H1 (cell line): Measurements from ENCODE around the gene DGKI. TPM values are rescaled to one million over a fixed set of nuclear protein-coding genes. Genes with fewer than 3 reads are reported as not detected.

Experiments
- CTCF ChIA-PET: fragments of 300-600 bp; sonication (Branson Sonifier 250); formaldehyde crosslinking; loops from one replicate; lab custom pipeline; 2021; ENCODE audit not compliant: partially characterized antibody; lab: Charles Lee
- POLR2A ChIA-PET: fragments of 300-600 bp; sonication (Branson Sonifier 250); formaldehyde crosslinking; loops from one replicate; lab custom pipeline; 2021; ENCODE audit warnings: inconsistent platforms; ENCODE audit not compliant: partially characterized antibody; lab: Charles Lee
- DNase-seq, 2 experiments: peaks; one replicate each; pipeline versions ENCODE4 v3.0.0 to v3.0.0-alpha.2; 2010 to 2022; ENCODE audit warnings: low spot score in 2 of 2, low read depth in 1 of 2, mixed read lengths in 1 of 2
- FAIRE-seq: peaks from 2 replicates; lab custom pipeline; 2011; peaks lifted over from hg19 to GRCh38; lab: Jason Lieb, UNC
- H2AFZ ChIP-seq: 2 replicates; pipeline ENCODE4 v1.8.1; 2012; ENCODE audit warnings: low read length, inconsistent platforms
- H2AK5ac ChIP-seq: 2 replicates; pipeline ENCODE4 v1.6.1; 2013; ENCODE audit warnings: low read depth, low read length
- H2BK120ac ChIP-seq: replicated peaks from 2 replicates; pipeline ENCODE3; 2013; ENCODE audit warnings: low read depth, low read length, inconsistent platforms
- H2BK12ac ChIP-seq: 2 replicates; pipeline ENCODE4 v1.6.1; 2013; ENCODE audit warnings: low read depth, low read length
- H2BK15ac ChIP-seq: 2 replicates; pipeline ENCODE4 v1.6.1; 2013; ENCODE audit warnings: low read length
- H2BK20ac ChIP-seq: 2 replicates; pipeline ENCODE4 v1.6.1; 2013; ENCODE audit warnings: low read length
- H2BK5ac ChIP-seq: 2 replicates; pipeline ENCODE4 v1.6.1; 2013; ENCODE audit warnings: low read depth, low read length
- H3K14ac ChIP-seq: 2 replicates; pipeline ENCODE4 v1.6.1; 2013; ENCODE audit warnings: inconsistent platforms; ENCODE audit not compliant: insufficient read length
- H3K18ac ChIP-seq: 2 replicates; pipeline ENCODE4 v1.6.1; 2013; ENCODE audit warnings: low read length; ENCODE audit errors: extremely low read depth
- H3K23ac ChIP-seq: 2 replicates; pipeline ENCODE4 v1.6.1; 2013; ENCODE audit warnings: inconsistent platforms; ENCODE audit not compliant: insufficient read length
- H3K23me2 ChIP-seq: 2 replicates; pipeline ENCODE4 v1.6.1; 2013; ENCODE audit warnings: low read depth, low read length
- H3K27ac ChIP-seq: 2 replicates; pipeline ENCODE4 v1.6.1; 2011; ENCODE audit warnings: low read depth, low read length, inconsistent platforms
- H3K27me3 ChIP-seq, 4 experiments: replicated peaks in 1 of 4; 1 replicate in 1 of 4; 2 replicates in 3 of 4; pipeline versions ENCODE4 v1.6.1 to v1.8.1; 2011 to 2013; ENCODE audit warnings: low read length in 3 of 4, mild to moderate bottlenecking in 3 of 4, inconsistent platforms in 2 of 4, mixed read lengths in 2 of 4, moderate library complexity in 1 of 4; ENCODE audit not compliant: control insufficient read depth in 3 of 4, insufficient read depth in 3 of 4; ENCODE audit errors: extremely low read depth in 1 of 4
- H3K36me3 ChIP-seq, 4 experiments: 2 replicates each; pipeline versions ENCODE4 v1.6.1 to v1.8.1; 2011 to 2013; ENCODE audit warnings: mild to moderate bottlenecking in 4 of 4, low read length in 3 of 4, moderate library complexity in 2 of 4, control low read depth in 1 of 4, inconsistent platforms in 1 of 4; ENCODE audit not compliant: insufficient read depth in 4 of 4, control insufficient read depth in 2 of 4
- H3K4ac ChIP-seq: replicated peaks from 2 replicates; pipeline ENCODE3; 2013; ENCODE audit warnings: low read length, low read depth, mixed read lengths, inconsistent platforms; ENCODE audit not compliant: insufficient read length
- H3K4me1 ChIP-seq, 4 experiments: replicated peaks in 1 of 4; 1 replicate in 1 of 4; 2 replicates in 3 of 4; pipeline versions ENCODE4 v1.6.1 to v1.8.1; 2011 to 2013; ENCODE audit warnings: low read length in 3 of 4, inconsistent platforms in 2 of 4, mixed read lengths in 1 of 4; ENCODE audit not compliant: insufficient read depth in 4 of 4, control insufficient read depth in 3 of 4
- H3K4me2 ChIP-seq, 2 experiments: 2 replicates each; pipeline versions ENCODE4 v1.6.1 to v1.8.1; 2011 to 2013; ENCODE audit warnings: low read depth in 2 of 2, low read length in 2 of 2, control low read depth in 1 of 2, inconsistent platforms in 1 of 2, mild to moderate bottlenecking in 1 of 2; ENCODE audit not compliant: insufficient read depth in 1 of 2
- H3K4me3 ChIP-seq, 4 experiments: fragments of 200-600, 300-600 bp in 1 of 4; sonication (generic), shearing (Covaris generic), sonication (Bioruptor Twin) in 1 of 4; 2 replicates each; pipeline versions ENCODE4 v1.5.1 to v1.8.1; 2011 to 2016; ENCODE audit warnings: low read length in 4 of 4, low read depth in 3 of 4, control low read depth in 2 of 4, inconsistent platforms in 2 of 4, mild to moderate bottlenecking in 2 of 4, mixed read lengths in 1 of 4, moderate library complexity in 1 of 4; ENCODE audit not compliant: insufficient read depth in 2 of 4; ENCODE audit errors: extremely low read depth in 1 of 4
- H3K56ac ChIP-seq: replicated peaks from 2 replicates; pipeline ENCODE3; 2013; ENCODE audit warnings: low read depth, mild to moderate bottlenecking, mixed read lengths, low read length, inconsistent platforms; ENCODE audit not compliant: insufficient read length
- H3K79me1 ChIP-seq: 2 replicates; pipeline ENCODE4 v1.6.1; 2013; ENCODE audit warnings: low read depth, low read length, control low read depth
- H3K79me2 ChIP-seq, 2 experiments: 2 replicates each; pipeline versions ENCODE4 v1.6.1 to v1.8.1; 2012 to 2013; ENCODE audit warnings: low read length in 2 of 2, mild to moderate bottlenecking in 2 of 2, inconsistent platforms in 1 of 2; ENCODE audit not compliant: insufficient read depth in 2 of 2, control insufficient read depth in 1 of 2
- H3K9ac ChIP-seq, 4 experiments: replicated peaks in 1 of 4; 1 replicate in 1 of 4; 2 replicates in 3 of 4; pipeline versions ENCODE4 v1.6.1 to v1.8.1; 2011 to 2013; ENCODE audit warnings: low read depth in 3 of 4, low read length in 3 of 4, control low read depth in 2 of 4, mild to moderate bottlenecking in 2 of 4, moderate library complexity in 2 of 4, inconsistent platforms in 1 of 4; ENCODE audit errors: extremely low read depth in 1 of 4
- H3K9me3 ChIP-seq, 2 experiments: 2 replicates each; pipeline versions ENCODE4 v1.6.1 to v1.8.1; 2012 to 2013; ENCODE audit warnings: mild to moderate bottlenecking in 2 of 2, moderate library complexity in 2 of 2, control low read depth in 1 of 2, inconsistent platforms in 1 of 2, low read depth in 1 of 2, low read length in 1 of 2, mixed read lengths in 1 of 2; ENCODE audit not compliant: insufficient read depth in 2 of 2
- H4K20me1 ChIP-seq, 2 experiments: replicated peaks in 1 of 2; 2 replicates each; pipeline versions ENCODE3 to v1.8.1; 2011 to 2013; ENCODE audit warnings: inconsistent platforms in 2 of 2, low read length in 2 of 2, mild to moderate bottlenecking in 1 of 2; ENCODE audit not compliant: insufficient read depth in 2 of 2, control insufficient read depth in 1 of 2
- H4K5ac ChIP-seq: 2 replicates; pipeline ENCODE4 v1.6.1; 2013; ENCODE audit warnings: low read length, low read depth, mixed read lengths, inconsistent platforms; ENCODE audit not compliant: insufficient read length
- H4K8ac ChIP-seq: 2 replicates; pipeline ENCODE4 v1.8.0; 2013; ENCODE audit warnings: mild to moderate bottlenecking, moderate library complexity, low read length, inconsistent platforms; ENCODE audit not compliant: insufficient read depth; ENCODE audit errors: extremely low read depth
- H4K91ac ChIP-seq: replicated peaks from 2 replicates; pipeline ENCODE3; 2013; ENCODE audit warnings: low read length, mixed read lengths, inconsistent platforms; ENCODE audit not compliant: insufficient read length
- BCL11A ChIP-seq, 2 experiments: IDR thresholded peaks; one replicate each; pipeline ENCODE4 v1.6.1; 2011; ENCODE audit warnings: low read depth in 2 of 2, low read length in 2 of 2, mild to moderate bottlenecking in 2 of 2
- BRCA1 ChIP-seq: IDR thresholded peaks from 2 replicates; pipeline ENCODE4 v1.6.1; 2012; ENCODE audit warnings: low read depth, low read length, improper control_type of control experiment
- CBX5 ChIP-seq: fragments of 300-800, 300-1000 bp; sonication (generic); IDR thresholded peaks from 2 replicates; pipeline ENCODE4 v1.7.1; 2016; ENCODE audit warnings: antibody characterized with exemption, low read length, low read depth
- CEBPB ChIP-seq: IDR thresholded peaks from 2 replicates; pipeline ENCODE4 v1.6.1; 2012; ENCODE audit warnings: low read depth, low read length
- CHD2 ChIP-seq: IDR thresholded peaks from 2 replicates; pipeline ENCODE4 v1.6.1; 2012; ENCODE audit warnings: low read length, improper control_type of control experiment
- KDM1A ChIP-seq: fragments of 200-600, 300-600 bp; sonication (generic); IDR thresholded peaks from 2 replicates; pipeline ENCODE4 v1.7.1; 2016; ENCODE audit warnings: mild to moderate bottlenecking, low read length, borderline replicate concordance
- MAFK ChIP-seq: IDR thresholded peaks from 2 replicates; pipeline ENCODE4 v1.6.1; 2012; ENCODE audit warnings: low read depth, mild to moderate bottlenecking, improper control_type of control experiment, low read length
- POU5F1 ChIP-seq: IDR thresholded peaks from 2 replicates; pipeline ENCODE4 v1.6.1; 2011; ENCODE audit warnings: low read depth, mild to moderate bottlenecking, low read length, moderate library complexity
- SIX5 ChIP-seq: IDR thresholded peaks from 2 replicates; pipeline ENCODE4 v1.6.1; 2011; ENCODE audit warnings: mild to moderate bottlenecking, low read depth, low read length
- WGBS, 2 experiments: shearing (Covaris generic) in 1 of 2; methylation state at CpG; one replicate each; pipeline versions ENCODE4 v1.1.6 to v1.1.7; 2013 to 2015; ENCODE audit warnings: low lambda C conversion rate in 2 of 2, mixed read lengths in 2 of 2, inconsistent platforms in 1 of 2, low coverage in 1 of 2, missing lambda C conversion rate in 1 of 2; ENCODE audit not compliant: insufficient replicate concordance in 2 of 2, insufficient coverage in 1 of 2, insufficient read length in 1 of 2; ENCODE audit errors: extremely low coverage in 1 of 2, missing lambda C conversion rate in 1 of 2; 5-methylcytosine and 5-hydroxymethylcytosine counted together
- polyA plus RNA-seq, 7 experiments: library from polyadenylated mRNA; depleted of rRNA in 3 of 7; stranded (reverse) in 5 of 7; unstranded in 2 of 7; fragments of >200 nt in 5 of 7; fragments of 200-250 nt in 2 of 7; gene quantifications; 1 replicate in 5 of 7; 2 replicates in 1 of 7; 4 replicates in 1 of 7; pipeline versions ENCODE4 v1.2.1 to v1.2.3, GENCODE V29; 2011 to 2013; ENCODE audit warnings: missing spikeins in 2 of 7, mixed read lengths in 2 of 7
- total RNA-seq: library from RNA; stranded (reverse); fragmentation: NEBNext Ultra II Directional; extraction: Animal tissue kit (Norgen Biotek cat#: 25700); gene quantifications from 2 replicates; pipeline ENCODE4 v1.2.1, GENCODE V29; 2021
- TF ChIP-seq, protein P1 (sequence below), 3 experiments: IDR thresholded peaks; 1 replicate in 2 of 3; 2 replicates in 1 of 3; pipeline versions ENCODE4 v1.5.1 to v1.6.1; 2011; ENCODE audit warnings: low read length in 3 of 3, mild to moderate bottlenecking in 3 of 3, inconsistent platforms in 2 of 3, low read depth in 1 of 3, moderate library complexity in 1 of 3; ENCODE audit not compliant: insufficient read depth in 1 of 3; ENCODE audit errors: control extremely low read depth in 1 of 3
- TF ChIP-seq, protein P2 (sequence below): IDR thresholded peaks from 2 replicates; pipeline ENCODE4 v1.6.1; 2012; ENCODE audit warnings: inconsistent platforms

The DGKI gene
- total and polyA plus RNA-seq, 2 of the 8 experiments (the other 6 are each of a cell fraction or from before 2014, with no cell fraction given), result 0.20 to 0.71 TPM

DNA sequence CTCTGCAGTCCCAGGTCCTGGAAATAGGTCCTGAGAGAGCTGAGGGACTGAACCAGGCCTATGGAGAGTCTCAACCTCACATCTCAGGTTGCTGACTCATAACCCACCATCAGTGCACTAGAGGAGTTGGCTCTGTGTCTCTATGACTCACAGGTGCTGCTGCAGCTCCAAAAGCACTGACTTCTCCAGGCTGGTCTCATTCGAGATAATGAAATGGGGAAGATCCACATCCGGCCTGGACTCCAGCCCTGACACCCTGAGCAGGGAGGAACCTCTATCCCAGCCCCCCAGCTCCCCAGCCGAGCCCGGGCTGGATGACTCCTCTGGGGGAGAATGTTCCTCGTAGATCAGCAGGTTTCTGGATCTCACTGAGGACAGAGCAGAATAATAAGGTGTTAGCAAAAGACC is 35.5 kb upstream of the DGKI start:
- Histone ChIP-seq H2BK20ac (0 out of 2 replicates have a peak overlapping the region, but pooled peaks have one; percentile 24), H3K79me1 (no peaks in the 10 kb centered on the region), H2BK5ac (0 out of 2 replicates have a peak overlapping the region, but pooled peaks have one; percentile 25), H3K23ac (no peak overlapping the region), H3K9me3 (peaks cover 4% of the 10 kb centered on the region in 2 experiments; a peak in 3 of 4 replicates), H3K4ac (no peak overlapping the region), H4K5ac (no peak overlapping the region), H2AK5ac (0 out of 2 replicates have a peak overlapping the region, but pooled peaks have one; percentile 45), H4K20me1 (no peaks in the 10 kb centered on the region), H4K8ac (no peak overlapping the region), H3K79me2 (no peaks in the 10 kb centered on the region), H3K23me2 (no peaks in the 10 kb centered on the region), H2BK15ac (no peak overlapping the region), H4K91ac (no peak overlapping the region), H3K18ac (peak overlapping the region; percentile 7; the same call in 1 of the 2 replicates), H2BK120ac (no peak overlapping the region), H2AFZ (no peak overlapping the region), H3K4me2 (no peak overlapping the region), H3K14ac (no peak overlapping the region), H3K36me3 (peaks cover 2 to 43% (median 22%) of the 10 kb centered on the region in 4 experiments), H3K9ac (0 out of 7 replicates have a peak overlapping the region, but pooled peaks of 1 of the 4 experiments have one; percentile 5), H3K4me3 (no peak overlapping the region), H3K27ac (no peak overlapping the region; the same call in 1 of the 2 replicates), H3K56ac (no peak overlapping the region), H3K4me1 (peaks cover 9 to 39% (median 26%) of the 10 kb centered on the region in 4 experiments; a peak in 5 of 7 replicates), H2BK12ac (peak overlapping the region; percentile 12; the same call in 1 of the 2 replicates), H3K27me3 (no peaks in the 10 kb centered on the region)
- FAIRE-seq (no peak), DNase-seq (no peak)
- CTCF ChIA-PET, result interaction anchor here (5.4 kb wide), 1 partner anchor 226 kb away, joined by 26 read pairs; no protein-coding TSS in a partner anchor
- POLR2A ChIA-PET, result interaction anchor here (0.7 kb wide), 1 partner anchor 39 kb away, joined by 3 read pairs; no protein-coding TSS in a partner anchor
- WGBS, 2 experiments, result 80% methylated on average over 4 of the region's 5 CpGs; no CpG with 5 or more reads in 1 of the 2 experiments
- TF ChIP-seq CEBPB (no peak), SIX5 (no peak), BRCA1 (no peak), CHD2 (no peak), POU5F1 (no peak), CBX5 (no peak), KDM1A (no peak), BCL11A (IDR thresholded peaks at IDR 0.05; ENCODE audit: low read depth in 2 of 2, low read length in 2 of 2) (no peak), MAFK (no peak)
- TF ChIP-seq, protein P1, sequence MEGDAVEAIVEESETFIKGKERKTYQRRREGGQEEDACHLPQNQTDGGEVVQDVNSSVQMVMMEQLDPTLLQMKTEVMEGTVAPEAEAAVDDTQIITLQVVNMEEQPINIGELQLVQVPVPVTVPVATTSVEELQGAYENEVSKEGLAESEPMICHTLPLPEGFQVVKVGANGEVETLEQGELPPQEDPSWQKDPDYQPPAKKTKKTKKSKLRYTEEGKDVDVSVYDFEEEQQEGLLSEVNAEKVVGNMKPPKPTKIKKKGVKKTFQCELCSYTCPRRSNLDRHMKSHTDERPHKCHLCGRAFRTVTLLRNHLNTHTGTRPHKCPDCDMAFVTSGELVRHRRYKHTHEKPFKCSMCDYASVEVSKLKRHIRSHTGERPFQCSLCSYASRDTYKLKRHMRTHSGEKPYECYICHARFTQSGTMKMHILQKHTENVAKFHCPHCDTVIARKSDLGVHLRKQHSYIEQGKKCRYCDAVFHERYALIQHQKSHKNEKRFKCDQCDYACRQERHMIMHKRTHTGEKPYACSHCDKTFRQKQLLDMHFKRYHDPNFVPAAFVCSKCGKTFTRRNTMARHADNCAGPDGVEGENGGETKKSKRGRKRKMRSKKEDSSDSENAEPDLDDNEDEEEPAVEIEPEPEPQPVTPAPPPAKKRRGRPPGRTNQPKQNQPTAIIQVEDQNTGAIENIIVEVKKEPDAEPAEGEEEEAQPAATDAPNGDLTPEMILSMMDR (IDR thresholded peaks at IDR 0.05; ENCODE audit: control extremely low read depth in 1 of 3, insufficient read depth in 1 of 3, low read depth in 1 of 3, low read length in 3 of 3), result no peak
- TF ChIP-seq, protein P2, sequence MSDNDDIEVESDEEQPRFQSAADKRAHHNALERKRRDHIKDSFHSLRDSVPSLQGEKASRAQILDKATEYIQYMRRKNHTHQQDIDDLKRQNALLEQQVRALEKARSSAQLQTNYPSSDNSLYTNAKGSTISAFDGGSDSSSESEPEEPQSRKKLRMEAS, result no peak
